COLO668 (cell line): ENCODE results near the gene SNX30.

Experiments used
- DNase-seq: peaks from one replicate; lab custom pipeline; 2025; ENCODE audit not compliant: unreplicated experiment; lab: John Stamatoyannopoulos, UW

The SNX30 gene

GRCh38 chr9:112819635-112820496 is 69.3 kb downstream of the SNX30 start:
- DNase-seq: peak; percentile 47

GRCh38 chr9:112820881-112821280 is 70.3 kb downstream of the SNX30 start:
- no peak for DNase-seq

- no peak for DNase-seq
Measured at GRCh38 chr9:112822618-112823017, 72.1 kb downstream of the SNX30 start.

DNA sequence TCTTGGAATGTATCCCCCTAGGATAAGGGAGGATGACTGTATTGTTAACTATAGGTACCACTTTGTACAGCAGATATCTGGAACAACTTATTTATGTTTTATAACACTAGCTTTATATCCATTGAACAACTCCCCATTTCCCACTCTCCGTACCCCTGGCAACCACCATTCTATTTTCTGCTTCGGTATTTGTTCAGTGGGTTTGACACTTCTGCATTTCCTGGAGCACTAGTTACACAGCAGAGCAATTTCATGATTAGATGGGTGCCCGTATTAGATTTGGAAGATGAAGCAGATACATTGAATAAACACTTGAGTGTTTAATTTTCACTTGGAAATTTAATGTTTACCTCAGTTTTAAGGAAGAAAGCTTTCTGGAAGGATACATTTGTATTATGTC is 72.7 kb downstream of the SNX30 start:
- no peak for DNase-seq

- no peak for DNase-seq
Measured at GRCh38 chr9:112831281-112831851, 80.8 kb downstream of the SNX30 start.

GRCh38 chr9:112831969-112832368 is 81.4 kb downstream of the SNX30 start:
- DNase-seq: no peak

- DNase-seq: no peak
Measured at GRCh38 chr9:112833081-112833480, 82.5 kb downstream of the SNX30 start.

DNA sequence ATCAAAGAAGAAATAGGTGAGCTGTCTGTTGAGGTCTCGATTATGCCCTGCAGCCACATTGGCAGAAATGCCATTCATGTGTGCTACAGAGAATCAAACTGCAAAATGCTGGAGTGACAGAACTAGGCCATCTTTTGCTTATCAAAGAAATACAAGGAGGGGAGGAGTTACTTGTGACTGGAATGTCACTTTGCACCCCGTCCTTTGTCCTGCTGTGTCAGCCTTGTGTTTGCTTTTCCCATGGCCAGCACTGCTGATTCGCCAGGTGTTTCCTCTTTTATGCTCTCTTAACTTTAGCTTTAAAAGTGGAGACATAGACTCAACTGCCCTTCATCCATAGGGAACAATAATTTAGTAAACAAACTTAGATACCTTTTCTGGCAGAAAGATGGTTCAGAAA is 85.8 kb downstream of the SNX30 start:
- peak; percentile 64 for DNase-seq

DNA sequence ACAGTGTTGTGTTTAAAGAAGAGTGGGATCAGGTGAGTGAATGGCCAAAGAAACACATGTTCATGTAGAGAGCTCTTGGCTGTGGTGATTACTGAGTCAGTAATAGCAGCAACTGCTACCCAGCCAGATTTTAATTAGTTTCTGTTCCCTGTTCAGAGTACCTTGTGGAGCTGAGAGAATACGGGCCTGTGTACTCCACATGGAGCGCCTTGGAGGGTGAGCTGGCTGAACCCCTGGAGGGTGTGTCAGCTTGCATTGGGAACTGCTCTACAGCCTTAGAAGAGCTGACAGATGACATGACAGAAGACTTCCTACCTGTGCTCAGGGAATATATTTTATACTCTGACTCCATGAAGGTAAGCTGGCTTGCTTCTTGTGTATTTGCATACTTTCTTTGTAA is 87.8 kb downstream of the SNX30 start:
- no peak for DNase-seq

GRCh38 chr9:112839331-112839730 is 88.8 kb downstream of the SNX30 start:
- DNase-seq: no peak

DNA sequence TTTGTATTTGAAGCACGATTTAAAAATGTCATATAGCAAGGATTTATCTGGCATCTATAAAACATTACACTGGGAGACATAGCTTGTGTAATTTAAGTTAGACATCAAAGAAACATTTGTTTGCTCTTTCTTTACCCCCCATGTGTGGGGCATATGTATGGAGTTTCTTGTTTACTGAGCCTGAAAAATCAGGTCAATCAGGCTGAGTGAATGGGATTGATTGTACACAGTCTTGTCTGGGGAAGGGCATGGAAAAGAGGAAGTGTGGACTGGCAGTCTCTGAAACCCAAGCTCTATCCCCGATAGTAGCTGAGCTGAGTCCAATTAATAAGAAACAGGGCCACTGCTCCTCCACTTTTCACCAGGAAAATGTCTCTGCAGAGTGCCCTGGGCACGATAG is 90.7 kb downstream of the SNX30 start:
- DNase-seq: no peak

- DNase-seq: no peak
Measured at GRCh38 chr9:112842555-112842954, 92.0 kb downstream of the SNX30 start.

DNA sequence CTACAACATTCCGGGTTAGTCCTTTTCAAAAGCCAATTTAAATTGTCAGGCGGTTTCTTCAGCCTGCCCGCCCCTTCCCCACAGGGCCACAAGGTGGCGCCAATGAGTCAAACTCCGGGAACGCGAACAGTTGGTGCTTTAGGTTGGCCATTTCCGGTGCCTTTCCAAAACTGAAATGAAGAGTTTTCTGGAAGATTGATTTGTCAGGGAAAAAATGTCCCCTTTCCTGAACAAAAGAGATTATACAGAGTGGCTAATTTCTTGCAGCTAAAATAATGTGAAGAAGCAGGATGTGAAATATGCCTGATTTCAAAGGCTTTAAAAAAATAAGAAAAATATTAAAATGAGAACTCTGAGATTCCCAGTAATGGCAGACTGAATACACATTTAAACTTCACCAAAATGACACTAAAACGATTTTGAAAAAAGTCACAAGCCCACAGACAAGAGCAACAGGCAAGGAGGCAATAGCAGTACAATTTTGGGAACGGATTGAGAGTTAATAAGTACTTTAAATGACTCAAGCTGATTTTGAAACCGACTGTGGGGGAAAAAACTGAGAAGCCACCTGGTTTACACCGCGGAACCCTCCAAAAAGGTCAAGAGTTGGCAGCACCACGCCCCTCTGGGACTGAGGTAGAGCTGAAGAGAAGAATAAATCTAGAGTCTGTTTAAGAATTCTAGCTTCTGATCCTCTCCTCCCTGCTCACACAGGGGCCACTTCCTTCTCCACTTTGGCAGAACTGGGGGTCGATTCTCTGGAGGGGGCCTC is 94.4 kb downstream of the SNX30 start:
- DNase-seq: peak; percentile 50

DNA sequence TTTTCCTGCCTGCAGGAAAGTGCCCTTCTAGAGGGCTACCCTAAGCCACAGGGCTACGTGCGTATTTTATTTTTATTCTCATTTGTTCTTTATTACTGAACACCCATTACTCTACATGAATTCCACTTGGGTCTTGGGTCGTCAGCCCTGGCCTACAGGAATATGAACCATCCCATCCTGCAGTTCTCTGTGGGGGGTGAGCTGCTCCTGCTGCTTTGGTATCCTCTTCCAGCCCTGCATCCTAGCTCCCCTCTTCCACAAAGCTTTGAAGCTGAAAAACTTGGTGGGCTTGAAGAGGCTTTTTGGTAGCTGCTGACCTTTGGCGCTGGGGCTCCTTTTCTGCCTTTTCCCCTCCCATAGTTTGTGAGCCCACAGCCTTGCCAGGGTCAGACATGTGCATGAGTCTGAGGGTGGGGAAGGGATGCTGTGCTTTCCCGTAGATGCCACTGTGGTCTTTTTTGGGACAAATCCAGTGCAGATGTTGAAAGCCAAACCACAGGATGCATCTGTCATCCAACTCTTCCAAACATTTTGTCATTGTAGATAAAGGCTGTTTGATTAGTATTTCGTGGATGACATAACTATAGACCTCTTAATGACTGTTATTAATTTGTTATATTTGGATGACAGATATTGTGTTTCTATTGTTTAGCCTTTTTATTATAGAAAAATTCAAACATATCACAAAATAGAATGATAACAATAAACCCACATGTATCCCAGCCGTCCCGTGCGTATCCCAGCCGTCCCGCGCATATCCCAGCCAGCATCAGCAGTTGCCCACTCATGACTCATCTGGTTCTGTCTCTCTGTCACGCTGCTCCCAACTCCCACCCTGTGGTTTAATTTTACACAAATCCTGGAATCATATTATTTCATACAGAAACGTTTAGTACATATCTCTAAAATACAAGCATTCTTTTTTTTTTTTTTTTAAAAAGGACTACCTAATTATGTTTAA is 96.2 kb downstream of the SNX30 start:
- DNase-seq: no peak

GRCh38 chr9:112848316-112849151 is 98.0 kb downstream of the SNX30 start:
- no peak for DNase-seq

- DNase-seq: no peak
Measured at GRCh38 chr9:112849363-112849922, 98.9 kb downstream of the SNX30 start.

DNA sequence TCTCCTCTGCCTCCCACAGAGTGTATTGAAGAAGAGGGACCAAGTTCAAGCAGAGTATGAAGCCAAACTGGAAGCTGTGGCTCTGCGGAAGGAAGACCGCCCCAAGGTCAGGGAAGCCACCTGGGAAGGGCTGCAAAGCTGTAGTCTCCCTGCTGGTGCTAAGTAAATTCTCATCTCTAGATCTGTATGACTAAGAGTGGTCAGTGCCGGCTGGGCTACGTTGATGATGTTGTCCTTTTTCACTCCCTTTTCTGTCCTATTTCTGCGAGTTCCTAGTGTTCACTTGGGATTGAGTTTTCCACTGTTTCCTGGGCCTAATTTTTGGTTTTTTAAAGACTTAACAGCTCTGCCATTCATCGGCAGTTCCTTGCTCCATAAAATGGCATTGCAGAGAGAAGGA is 100.3 kb downstream of the SNX30 start:
- DNase-seq: no peak

DNA sequence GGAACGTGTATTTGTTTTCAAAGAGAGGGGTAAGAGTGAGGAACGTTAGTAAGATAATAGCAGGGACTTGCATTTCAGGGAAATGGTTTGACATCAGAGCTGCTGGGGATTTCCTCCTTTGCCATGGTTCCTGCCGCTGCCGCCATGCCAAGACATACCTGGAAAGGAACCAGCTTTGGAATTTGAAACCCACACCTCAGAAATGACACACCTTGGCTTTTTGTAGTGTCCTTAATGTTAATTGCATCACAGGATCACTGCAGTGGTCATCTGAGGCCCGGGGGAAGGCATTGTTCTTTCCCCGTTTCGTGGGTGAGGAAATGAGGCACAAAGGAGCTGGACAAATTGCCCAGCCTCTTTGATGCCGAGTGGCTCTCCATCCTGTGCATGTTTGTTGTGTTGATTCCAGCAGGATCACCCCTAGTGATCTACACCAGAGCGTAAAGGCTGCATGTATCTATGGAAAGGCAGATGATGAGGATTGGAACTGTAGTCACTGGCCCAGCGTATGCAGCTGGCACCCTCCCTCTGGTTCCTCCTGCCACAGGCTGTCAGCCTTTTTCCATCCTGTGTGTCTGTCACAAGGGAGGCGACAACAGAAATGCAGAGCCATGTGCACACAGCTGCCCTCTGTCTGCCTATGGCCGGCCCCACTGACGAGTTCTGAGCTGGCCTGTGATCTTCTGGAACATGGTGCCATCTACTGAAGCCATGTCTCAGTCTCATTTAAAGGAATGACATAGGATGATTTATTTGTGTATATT is 102.4 kb downstream of the SNX30 start:
- DNase-seq: no peak
